GM18868 (cell line): ENCODE measurements around the gene EDRF1.

ENCODE experiments used
- ATAC-seq: cut with Tn5 transposase; IDR thresholded peaks from one replicate; pipeline ENCODE4 v1.9.1; 2021; ENCODE audit warnings: mild to moderate bottlenecking, moderate library complexity; ENCODE audit not compliant: unreplicated experiment

EDRF1 gene

DNA sequence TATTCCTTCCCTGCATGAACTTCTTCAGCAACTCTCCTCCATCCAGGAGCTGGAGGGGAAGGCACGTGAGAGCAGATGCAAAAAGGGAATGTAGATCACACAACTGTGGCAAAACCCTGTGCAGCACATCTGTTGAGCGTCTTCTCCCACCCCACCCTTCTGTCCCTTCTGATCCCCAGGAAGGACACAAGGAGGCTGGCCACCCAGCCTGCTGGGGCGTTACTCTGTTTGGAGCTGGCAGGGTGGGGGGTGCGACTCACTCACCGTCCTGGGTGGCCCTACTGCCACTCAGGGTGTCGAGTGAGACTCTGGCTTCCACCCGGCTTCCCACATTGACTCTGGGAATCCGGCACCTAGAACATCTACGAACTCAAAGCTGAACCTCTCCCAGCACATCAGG is 66.3 kb downstream of the EDRF1 start:
- no peak for ATAC-seq

DNA sequence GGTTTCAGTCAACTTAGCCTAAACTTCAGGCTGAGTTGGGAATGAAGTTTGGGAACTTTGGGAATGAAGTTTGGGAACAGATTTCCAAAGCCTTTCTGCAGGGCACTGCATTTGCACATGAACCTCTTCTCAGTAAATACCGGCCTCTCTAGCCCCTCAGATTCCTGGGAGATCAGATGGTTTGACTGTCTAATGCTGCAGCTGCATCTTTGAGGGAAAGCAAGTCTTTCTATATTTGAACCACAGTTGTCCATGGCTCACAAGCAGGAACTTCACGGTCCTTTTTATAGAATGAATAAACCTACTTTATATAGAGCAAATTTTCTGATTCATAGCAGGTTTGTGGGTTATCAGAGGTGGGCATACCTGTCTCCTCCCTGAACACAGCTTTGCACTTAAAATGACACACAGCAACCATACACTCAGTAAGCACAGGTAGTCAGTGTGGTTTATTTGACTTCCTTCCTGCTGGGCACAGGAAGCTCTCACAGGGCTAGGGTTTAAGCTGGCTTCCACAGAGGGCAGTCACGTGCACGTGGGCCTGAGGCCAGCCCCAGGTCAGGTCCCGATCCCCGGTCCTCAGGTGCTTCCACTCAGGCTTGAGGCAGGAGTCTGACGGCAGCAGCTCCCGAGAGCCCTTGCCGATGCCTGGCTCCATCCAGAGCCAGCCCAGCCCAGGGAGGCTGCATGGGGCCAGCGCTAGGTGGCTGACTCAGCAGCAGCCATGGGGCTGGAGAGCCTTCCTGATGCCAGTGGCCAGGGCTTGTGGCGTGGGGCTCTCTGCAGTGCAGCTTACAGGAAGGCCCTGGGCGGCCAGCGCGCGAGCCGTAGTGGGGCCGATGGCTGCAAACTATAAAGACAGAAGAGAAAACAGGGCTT is 68.9 kb downstream of the EDRF1 start:
- ATAC-seq = no peak

- no peak for ATAC-seq
Observed at GRCh38 chr10:125792342-125793300, 73.1 kb downstream of the EDRF1 start.

DNA sequence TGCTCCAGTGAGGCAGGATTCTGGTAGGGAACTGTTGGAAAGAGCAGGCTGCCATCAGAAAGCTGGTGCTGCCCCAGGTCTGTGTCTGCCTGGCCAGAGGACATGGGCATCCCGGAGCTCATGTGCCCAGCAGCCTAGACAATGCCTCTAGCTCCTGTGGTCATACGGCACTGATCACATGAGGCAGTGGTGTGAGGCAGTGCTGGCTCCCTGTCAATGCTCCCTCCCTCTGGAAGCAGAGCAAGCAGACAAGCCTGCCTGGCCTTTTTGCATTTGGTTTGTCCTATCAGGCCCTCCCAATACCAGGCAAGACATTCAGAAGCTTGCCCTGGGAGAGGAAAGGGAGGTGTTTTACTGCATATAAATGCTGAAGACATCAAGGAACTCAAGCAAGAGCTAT is 75.6 kb downstream of the EDRF1 start:
- no peak for ATAC-seq

DNA sequence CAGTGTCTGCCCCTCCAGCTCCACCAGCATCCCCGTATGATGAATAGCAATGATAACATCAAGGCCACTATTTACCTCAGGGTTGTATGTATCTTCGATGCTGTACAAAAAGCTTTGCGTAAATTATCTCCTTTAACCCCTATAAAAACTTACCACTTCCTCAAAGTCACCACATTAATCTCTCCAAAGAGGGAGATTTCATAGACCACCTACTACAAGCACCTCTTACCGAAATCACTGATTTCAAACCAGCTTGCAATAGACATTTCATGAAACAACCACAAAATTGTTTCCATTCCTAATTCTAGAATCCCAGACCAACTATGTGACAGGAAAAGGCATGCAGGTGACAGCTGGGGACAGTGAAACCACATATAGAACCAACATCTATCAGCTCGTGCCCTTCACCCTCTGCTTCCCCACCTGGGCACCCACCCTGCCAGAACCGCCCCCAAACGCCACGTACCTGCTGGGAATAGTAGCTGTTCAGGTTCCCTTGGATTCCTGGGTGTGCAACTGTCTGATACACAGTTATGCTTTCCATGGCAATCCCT is 76.2 kb downstream of the EDRF1 start:
- ATAC-seq = no peak

- no peak for ATAC-seq
Observed at GRCh38 chr10:125797424-125797823, 77.9 kb downstream of the EDRF1 start.

- no peak for ATAC-seq
Observed at GRCh38 chr10:125797994-125798662, 78.6 kb downstream of the EDRF1 start.

GRCh38 chr10:125799451-125800182 is 80.1 kb downstream of the EDRF1 start:
- ATAC-seq = no peak

DNA sequence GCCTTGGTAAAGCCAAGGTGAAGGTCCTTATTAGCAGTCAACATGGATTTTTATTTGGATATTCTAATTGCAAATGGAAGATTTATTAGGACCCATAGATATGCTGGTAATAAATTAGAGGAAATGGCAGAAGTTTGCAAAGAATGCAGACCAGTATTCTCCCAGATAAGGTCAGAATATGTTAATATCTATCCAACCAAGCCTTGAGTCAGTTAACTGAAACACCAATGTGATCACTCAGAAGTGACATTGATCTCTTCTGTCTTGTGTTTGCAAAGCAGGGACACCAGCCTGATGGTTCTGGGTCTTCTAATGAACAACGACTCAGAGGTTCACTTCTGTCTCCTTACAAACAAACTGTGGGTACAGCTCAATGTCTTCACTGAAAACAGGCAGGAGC is 82.1 kb downstream of the EDRF1 start:
- no peak for ATAC-seq

DNA sequence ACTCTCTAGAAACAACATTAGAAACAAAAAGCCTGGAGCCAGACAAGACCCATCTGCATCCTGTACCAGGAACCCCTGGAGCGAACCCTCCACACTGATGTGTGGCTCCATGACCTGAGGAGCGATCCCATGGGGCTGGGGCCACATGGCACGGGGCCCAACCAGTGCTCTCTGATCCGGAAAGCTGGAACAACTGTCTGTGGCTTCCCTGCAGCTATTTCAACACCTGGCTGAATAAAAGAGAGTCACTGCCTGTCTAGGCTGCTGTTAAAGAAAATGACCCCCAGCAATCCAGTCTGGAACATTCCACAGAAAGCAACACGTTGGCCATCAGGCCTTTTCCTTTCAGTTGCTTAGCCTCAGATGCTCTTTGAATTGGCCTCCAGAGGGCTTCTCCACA is 82.6 kb downstream of the EDRF1 start:
- no peak for ATAC-seq

DNA sequence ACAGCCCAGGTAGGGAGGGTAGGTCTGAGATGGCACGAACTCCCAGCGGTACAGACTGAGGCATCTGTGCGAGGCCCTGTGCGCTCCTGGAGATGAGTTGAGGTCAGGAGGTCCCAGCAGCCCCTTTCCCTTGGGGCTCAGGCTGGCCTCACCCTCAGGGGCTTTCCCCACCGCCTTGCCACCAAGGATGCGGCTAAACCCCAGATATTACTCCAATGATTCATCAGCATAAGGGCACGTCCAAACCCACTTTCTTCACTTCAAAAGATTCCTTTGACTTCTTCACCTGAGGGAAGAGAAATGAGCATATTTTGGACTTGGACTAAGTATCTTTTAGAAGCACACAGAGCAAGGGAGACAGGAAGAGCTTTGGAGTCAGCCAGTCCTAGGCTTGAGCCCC is 83.2 kb downstream of the EDRF1 start:
- ATAC-seq = no peak

DNA sequence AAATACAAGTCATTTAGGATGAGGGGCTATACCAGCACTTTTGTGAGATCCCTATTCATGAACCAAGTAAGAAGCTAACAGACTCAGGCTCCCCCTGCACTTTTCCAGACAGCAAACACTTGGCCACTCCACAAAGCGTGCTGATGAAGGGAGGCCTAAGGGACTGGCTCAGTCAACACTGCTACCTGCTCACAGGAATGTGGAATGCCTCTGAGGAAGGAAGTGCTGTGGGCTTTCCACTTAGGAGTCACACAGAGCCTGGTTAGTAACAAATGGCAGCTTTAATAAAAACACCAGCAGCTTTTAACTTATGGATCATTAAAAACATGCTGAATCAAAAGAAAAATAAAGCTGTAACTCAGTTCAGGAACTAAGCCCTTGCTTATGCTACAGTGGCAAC is 88.5 kb downstream of the EDRF1 start:
- no peak for ATAC-seq

GRCh38 chr10:125811251-125811650 is 91.7 kb downstream of the EDRF1 start:
- no peak for ATAC-seq

DNA sequence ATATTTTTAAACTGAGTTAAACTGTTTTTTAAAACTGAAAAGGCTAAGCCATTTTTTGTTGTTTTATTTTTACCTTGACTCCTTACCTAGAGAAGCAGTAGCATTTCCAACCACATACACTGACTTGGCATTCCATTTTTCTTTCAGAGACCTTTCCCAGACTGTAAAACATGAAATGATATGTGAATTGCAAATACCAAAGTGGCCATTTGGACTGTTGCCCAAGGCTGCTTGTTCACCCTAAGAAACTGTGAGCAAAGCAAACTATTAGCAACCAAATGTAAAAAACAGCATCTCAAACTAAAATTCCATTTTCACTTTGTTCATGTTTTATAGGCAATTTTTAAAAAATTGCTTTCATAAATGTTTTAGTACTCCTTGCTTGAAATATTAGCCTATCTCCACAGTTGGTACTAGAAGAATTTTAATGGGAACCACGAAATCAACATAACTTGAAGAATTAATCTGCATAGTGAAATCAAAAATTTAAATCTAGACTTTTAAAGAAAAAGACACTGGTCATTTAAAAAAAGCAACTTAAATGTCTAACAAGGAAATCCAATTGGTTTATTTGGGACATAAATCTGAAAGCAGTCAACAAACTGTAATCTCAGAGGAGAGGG is 92.7 kb downstream of the EDRF1 start:
- ATAC-seq = no peak
